Epithelial cell of esophagus (primary cell): ENCODE results near the gene PKIG.

Source experiments
- DNase-seq: peaks from one replicate; pipeline ENCODE4 v3.0.0; 2010; ENCODE audit warnings: low read depth
- H3K4me3 ChIP-seq: 2 replicates; pipeline ENCODE4 v1.5.1; 2011; ENCODE audit warnings: mild to moderate bottlenecking, low read length, control low read depth
- TF ChIP-seq, protein P1 (sequence below): IDR thresholded peaks from 2 replicates; pipeline ENCODE4 v1.5.1; 2011; ENCODE audit warnings: low read depth, mild to moderate bottlenecking, low read length, control low read depth, inconsistent platforms; ENCODE audit not compliant: insufficient read depth; ENCODE audit errors: missing control alignments

The PKIG gene

DNA sequence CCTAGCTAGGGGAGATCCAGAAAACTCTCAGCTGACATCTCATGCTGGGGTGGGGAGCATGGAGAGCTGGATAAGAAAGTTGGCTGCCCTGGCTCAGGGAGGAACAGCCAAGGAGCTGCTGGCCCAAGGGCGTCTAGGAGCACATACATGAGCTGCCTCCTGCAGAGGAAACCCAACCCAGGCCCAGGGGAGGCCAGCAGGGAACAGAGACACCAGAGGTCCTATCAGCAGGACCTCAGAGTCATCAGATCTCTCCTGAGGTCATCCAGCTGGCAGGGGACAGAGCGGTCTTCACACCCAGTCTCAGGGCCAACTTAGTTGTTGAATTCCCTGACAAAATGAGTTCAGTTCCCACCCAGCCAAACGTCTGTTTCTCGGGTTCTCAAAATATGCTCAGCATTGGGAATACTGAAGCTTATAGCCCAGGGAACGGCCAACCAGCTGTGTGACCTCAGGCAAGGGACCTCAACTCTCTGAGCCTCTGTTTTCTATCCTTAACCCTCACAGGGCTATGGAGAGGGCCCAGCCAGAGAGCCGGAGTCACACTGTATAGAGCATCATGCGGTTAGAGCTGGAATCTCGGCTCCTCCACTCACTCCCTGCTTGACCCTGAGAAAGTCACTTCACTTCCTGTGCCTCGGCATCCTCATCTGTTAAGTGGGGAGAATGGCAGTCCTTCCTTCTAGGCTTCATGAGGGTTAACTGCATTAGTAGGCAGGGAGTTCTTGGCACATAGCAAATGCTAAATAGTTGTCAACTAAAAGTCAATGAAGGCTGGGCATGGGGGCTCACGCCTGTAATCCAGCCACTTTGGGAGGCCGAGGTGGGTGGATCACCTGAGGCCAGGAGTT, 55.4 kb downstream of the PKIG start:
- TF ChIP-seq, protein P1, sequence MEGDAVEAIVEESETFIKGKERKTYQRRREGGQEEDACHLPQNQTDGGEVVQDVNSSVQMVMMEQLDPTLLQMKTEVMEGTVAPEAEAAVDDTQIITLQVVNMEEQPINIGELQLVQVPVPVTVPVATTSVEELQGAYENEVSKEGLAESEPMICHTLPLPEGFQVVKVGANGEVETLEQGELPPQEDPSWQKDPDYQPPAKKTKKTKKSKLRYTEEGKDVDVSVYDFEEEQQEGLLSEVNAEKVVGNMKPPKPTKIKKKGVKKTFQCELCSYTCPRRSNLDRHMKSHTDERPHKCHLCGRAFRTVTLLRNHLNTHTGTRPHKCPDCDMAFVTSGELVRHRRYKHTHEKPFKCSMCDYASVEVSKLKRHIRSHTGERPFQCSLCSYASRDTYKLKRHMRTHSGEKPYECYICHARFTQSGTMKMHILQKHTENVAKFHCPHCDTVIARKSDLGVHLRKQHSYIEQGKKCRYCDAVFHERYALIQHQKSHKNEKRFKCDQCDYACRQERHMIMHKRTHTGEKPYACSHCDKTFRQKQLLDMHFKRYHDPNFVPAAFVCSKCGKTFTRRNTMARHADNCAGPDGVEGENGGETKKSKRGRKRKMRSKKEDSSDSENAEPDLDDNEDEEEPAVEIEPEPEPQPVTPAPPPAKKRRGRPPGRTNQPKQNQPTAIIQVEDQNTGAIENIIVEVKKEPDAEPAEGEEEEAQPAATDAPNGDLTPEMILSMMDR, result no peak
- no peak overlapping the region for H3K4me3 ChIP-seq
- no peak for DNase-seq

DNA sequence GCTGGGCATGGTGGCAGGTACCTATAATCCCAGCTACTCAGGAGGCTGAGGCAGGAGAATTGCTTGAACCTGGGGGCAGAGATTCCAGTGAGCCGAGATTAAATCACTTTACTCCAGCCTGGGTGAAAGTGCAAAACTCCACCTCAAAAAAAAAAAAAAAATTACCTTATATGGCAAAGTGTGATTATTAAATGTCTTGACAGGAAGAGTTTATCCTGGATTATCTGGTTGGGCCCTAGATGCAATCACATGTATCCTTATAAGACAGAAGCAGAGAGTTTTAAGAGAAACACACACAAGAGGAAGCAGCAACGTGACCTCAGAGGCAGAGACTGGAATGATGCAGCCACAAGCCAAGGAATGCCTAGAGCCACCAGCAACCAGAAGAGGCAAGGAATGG, 58.1 kb downstream of the PKIG start:
- DNase-seq, result no peak
- TF ChIP-seq, protein P1, result no peak
- H3K4me3 ChIP-seq, result no peak overlapping the region

DNA sequence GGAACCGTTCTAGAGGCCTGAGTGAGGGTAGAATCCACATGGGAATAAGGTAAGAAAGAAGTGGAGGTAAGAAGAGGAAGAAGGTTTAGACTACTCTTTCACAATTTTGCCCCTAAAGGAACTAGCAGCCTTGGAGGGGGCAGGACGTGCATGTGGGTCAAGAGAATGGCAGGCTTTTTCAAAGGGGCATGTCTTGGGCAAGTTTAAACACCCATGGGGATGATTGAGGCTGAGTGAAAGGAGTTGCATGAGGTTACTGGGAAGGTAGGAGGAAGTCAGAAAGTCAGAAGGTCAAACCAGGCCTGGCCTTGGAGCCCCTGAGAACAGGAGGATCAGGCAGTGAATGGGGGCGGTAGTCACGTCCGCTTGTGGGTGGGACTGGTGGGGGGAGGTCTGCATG, 58.9 kb downstream of the PKIG start:
- no peak overlapping the region for H3K4me3 ChIP-seq
- DNase-seq, result peak; percentile 61
- TF ChIP-seq, protein P1, result no peak

DNA sequence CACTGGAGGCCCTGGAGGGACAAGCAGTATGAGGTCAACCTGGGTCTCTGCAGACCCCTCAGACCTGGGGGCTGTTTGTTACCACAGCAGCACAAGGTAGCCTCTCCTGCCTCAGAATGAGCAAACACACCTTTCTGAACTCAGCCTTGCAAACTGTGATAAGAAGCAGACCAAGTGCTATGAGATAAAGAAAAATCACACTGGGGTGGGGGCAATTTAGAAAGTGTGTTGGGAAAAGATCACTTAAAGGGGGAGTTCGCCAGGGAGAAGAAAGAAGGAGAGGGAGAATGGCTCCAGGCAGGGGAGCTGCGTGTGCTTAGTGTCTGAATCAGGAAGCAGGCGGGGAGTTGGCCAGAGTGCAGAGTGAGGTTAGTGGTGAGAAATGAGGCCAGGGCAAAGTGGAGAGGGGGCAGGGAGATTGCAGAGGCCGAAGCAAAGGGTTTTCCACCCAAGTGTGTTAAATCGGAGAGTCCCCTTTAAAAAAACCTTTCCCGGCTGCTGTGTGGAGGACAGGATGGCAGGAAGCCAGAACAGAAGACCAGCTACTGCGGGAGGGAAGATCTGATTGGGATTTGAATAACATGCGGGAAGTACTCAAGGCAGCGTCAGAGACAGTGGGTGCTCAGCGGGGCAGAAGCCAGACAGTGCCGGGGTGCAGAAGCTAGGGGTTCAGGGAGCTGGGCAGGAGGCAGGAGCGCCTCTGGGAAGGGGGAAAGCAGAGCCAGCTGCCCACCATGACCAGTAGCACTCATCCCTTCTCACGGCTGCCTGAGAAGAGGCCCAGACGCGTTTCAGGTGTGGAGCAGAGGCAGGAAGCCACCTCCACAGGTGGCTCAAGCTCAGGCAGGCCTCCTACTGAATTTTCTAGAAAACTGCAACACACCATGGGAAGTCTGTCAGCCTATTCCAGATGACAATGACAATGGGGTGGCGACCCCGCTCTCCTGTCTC, 60.1 kb downstream of the PKIG start:
- DNase-seq, result peak; percentile 60
- TF ChIP-seq, protein P1, result peak; percentile 28
- H3K4me3 ChIP-seq, result no peak overlapping the region

DNA sequence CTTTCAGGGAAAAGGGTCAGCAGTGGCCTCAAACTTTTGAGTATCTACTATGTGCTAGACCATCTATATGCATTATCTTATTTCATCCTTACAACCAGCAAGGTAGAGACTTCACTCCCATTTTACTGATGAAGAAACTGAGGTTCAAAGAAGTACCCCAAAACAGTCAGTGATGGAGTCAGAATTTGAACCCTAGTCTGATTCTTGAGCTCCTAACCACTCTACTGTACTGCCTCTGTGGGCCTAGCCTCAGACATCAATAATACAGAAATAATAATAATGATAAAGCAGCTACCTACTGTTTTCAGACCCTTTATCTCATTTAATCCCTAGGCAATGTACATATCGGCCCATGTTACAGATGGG, 60.8 kb downstream of the PKIG start:
- no peak overlapping the region for H3K4me3 ChIP-seq
- no peak for DNase-seq
- TF ChIP-seq, protein P1, result no peak

DNA sequence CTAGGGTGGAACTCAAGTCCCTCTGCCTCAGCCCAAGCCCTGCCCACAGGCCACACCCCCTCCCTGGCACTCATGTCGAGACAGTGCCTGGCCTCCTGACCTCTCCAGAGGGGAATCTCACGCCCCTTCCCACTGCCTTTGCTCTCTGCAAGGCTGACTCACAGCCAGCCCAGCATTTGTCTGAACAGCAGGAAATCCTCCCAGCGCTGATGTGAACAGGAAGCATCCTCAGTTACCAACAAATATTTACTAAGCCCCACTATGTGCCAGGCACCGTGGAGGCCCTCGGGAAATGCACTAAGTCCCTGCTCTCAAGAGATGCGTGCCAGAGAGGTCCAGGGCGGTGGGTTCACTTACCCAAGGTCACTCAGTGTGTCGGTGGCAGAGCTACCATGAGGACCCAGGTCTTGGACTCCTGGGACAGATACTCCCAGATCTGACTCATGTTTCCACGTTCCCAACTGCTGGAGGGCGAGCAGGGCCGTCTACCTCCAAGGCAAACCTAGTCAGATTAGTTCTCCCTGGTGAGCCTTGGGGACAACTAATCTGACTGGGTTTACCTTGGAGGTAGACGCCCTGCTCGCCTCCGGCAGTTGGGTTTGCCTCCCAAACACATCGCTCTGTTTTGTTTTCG, 61.3 kb downstream of the PKIG start:
- no peak overlapping the region for H3K4me3 ChIP-seq
- TF ChIP-seq, protein P1, result no peak
- peak; percentile 88 for DNase-seq
